GM23338 (cell line): ENCODE data around the gene CLCN2. TPM values are rescaled to one million over a fixed set of nuclear protein-coding genes. Genes with fewer than 3 reads are reported as not detected.
A peak's percentile ranks its signal among the peaks of the same experiment; 100 is the strongest.

Experiments used
- ATAC-seq: fragments of 200-7000 bp; cut with Tn5 transposase; 3 replicates; pipeline ENCODE4 v1.9.1; 2020
- DNase-seq: peaks from one replicate; pipeline ENCODE4 v3.0.0-alpha.2; 2015; ENCODE audit warnings: low spot score
- H2AFZ ChIP-seq: fragments of 200-600 bp; sonication (generic); 2 replicates; pipeline ENCODE4 v1.8.0; 2016; ENCODE audit warnings: antibody characterized with exemption, mild to moderate bottlenecking, moderate library complexity
- H3F3A ChIP-seq: fragments of 200-600 bp; sonication (generic); replicated peaks from 2 replicates; pipeline ENCODE4 v1.8.0; 2017; ENCODE audit warnings: antibody characterized with exemption, mixed run types, low read depth
- H3K27ac ChIP-seq: fragments of 200-600 bp; sonication (generic); 2 replicates; pipeline ENCODE4 v1.6.1; 2016; ENCODE audit warnings: low read depth
- H3K27me3 ChIP-seq: fragments of 200-600 bp; sonication (generic); 2 replicates; pipeline ENCODE4 v1.8.0; 2016; ENCODE audit warnings: mild to moderate bottlenecking, mixed run types, moderate library complexity; ENCODE audit not compliant: insufficient read depth
- H3K36me3 ChIP-seq: fragments of 200-600 bp; sonication (generic); 2 replicates; pipeline ENCODE4 v1.8.0; 2016; ENCODE audit warnings: mild to moderate bottlenecking; ENCODE audit not compliant: insufficient read depth
- H3K4me1 ChIP-seq: fragments of 200-600 bp; sonication (generic); 2 replicates; pipeline ENCODE4 v1.8.0; 2016; ENCODE audit warnings: mild to moderate bottlenecking, moderate library complexity; ENCODE audit not compliant: insufficient read depth
- H3K4me2 ChIP-seq: fragments of 200-600 bp; sonication (generic); 2 replicates; pipeline ENCODE4 v1.7.1; 2017; ENCODE audit warnings: mixed run types
- H3K4me3 ChIP-seq: fragments of 200-600 bp; sonication (generic); 2 replicates; pipeline ENCODE4 v1.6.1; 2016; ENCODE audit warnings: mixed run types
- H3K79me2 ChIP-seq: fragments of 200-600 bp; sonication (generic); replicated peaks from 2 replicates; pipeline ENCODE4 v1.8.0; 2017; ENCODE audit warnings: mild to moderate bottlenecking; ENCODE audit not compliant: insufficient read depth
- H3K9me2 ChIP-seq: fragments of 200-600 bp; sonication (generic); 2 replicates; pipeline ENCODE4 v1.8.0; 2017; ENCODE audit not compliant: insufficient read depth
- H4K20me1 ChIP-seq: fragments of 200-600 bp; sonication (generic); replicated peaks from 2 replicates; pipeline ENCODE4 v1.8.0; 2017; ENCODE audit warnings: mild to moderate bottlenecking; ENCODE audit not compliant: insufficient read depth
- H3K27ac Mint-ChIP-seq: 2 replicates; pipeline ENCODE4 v1.8.0; 2020; ENCODE audit warnings: inconsistent platforms, mild to moderate bottlenecking, moderate library complexity, mixed read lengths
- H3K27me3 Mint-ChIP-seq: 3 replicates; pipeline ENCODE4 v1.8.0; 2022; ENCODE audit warnings: low read depth, mild to moderate bottlenecking, moderate library complexity, mixed read lengths, inconsistent platforms; ENCODE audit not compliant: insufficient read depth, poor library complexity
- H3K36me3 Mint-ChIP-seq: 3 replicates; pipeline ENCODE4 v1.8.0; 2021; ENCODE audit warnings: low read depth, mild to moderate bottlenecking, inconsistent platforms, moderate library complexity, mixed read lengths
- H3K4me1 Mint-ChIP-seq: 3 replicates; pipeline ENCODE4 v1.8.0; 2020; ENCODE audit warnings: mild to moderate bottlenecking, inconsistent platforms, mixed read lengths
- H3K4me3 Mint-ChIP-seq: 3 replicates; pipeline ENCODE4 v1.8.0; 2021; ENCODE audit warnings: moderate library complexity, mild to moderate bottlenecking, inconsistent platforms, mixed read lengths
- H3K9me3 Mint-ChIP-seq: 3 replicates; pipeline ENCODE4 v1.8.0; 2020; ENCODE audit warnings: moderate library complexity, mild to moderate bottlenecking, inconsistent platforms, mixed read lengths
- CTCF ChIP-seq, 2 experiments: fragments of 200-600 bp in 1 of 2; sonication (generic) in 1 of 2; conservative IDR thresholded peaks; 2 replicates each; pipeline versions ENCODE4 v1.5.1 to v1.6.1; 2016 to 2017; ENCODE audit warnings: antibody characterized with exemption in 2 of 2, low read depth in 2 of 2, mild to moderate bottlenecking in 2 of 2, moderate library complexity in 1 of 2
- NANOG ChIP-seq: IDR thresholded peaks from 2 replicates; pipeline ENCODE4 v1.6.1; 2016; ENCODE audit warnings: antibody characterized with exemption, borderline replicate concordance
- ZNF114 ChIP-seq: fragments of 250-450 bp; sonication (Bioruptor Pico); IDR thresholded peaks from 2 replicates; pipeline ENCODE4 v1.5.0; 2020; ENCODE audit warnings: mild to moderate bottlenecking, moderate library complexity
- polyA plus RNA-seq: library from polyadenylated mRNA; unstranded; fragments of >200 nt; fragmentation: Nextera tagmentation; extraction: Ambion mirVana; gene quantifications from 2 replicates; pipeline ENCODE4 v1.2.1, GENCODE V29; 2016
- total RNA-seq: library from RNA; depleted of rRNA; stranded (reverse); fragments of >200 nt; shearing (Covaris generic); gene quantifications from 2 replicates; pipeline ENCODE4 v1.2.3, GENCODE V29; 2014

The CLCN2 gene
- total and polyA plus RNA-seq, 2 experiments from 2014 or later, result 7.0 to 9.2 TPM

- H4K20me1 ChIP-seq, result no peaks in the 10 kb centered on the region
- H2AFZ ChIP-seq, result no peak overlapping the region
- no peaks in the 10 kb centered on the region for H3K9me3 Mint-ChIP-seq
- H3F3A ChIP-seq, result 0 out of 2 replicates have a peak, but pooled peaks cover 2% of the 10 kb centered on the region
- 0 out of 2 replicates have a peak, but pooled peaks cover 3% of the 10 kb centered on the region for H3K36me3 ChIP-seq
- H3K79me2 ChIP-seq, result no peaks in the 10 kb centered on the region
- peaks cover 6% of the 10 kb centered on the region for H3K27me3 ChIP-seq
- peaks cover 22% of the 10 kb centered on the region for H3K4me1 Mint-ChIP-seq
- no peak overlapping the region for H3K4me2 ChIP-seq
- H3K36me3 Mint-ChIP-seq, result peaks cover 30% of the 10 kb centered on the region
- ATAC-seq (no peak), DNase-seq (no peak)
- TF ChIP-seq ZNF114 (CRISPR knock-in tag), result no peak
- no peak for TF ChIP-seq CTCF (conservative IDR thresholded peaks at IDR 0.05; ENCODE audit: low read depth in 2 of 2)
- H3K27me3 Mint-ChIP-seq, result peaks cover 10% of the 10 kb centered on the region
- no peak overlapping the region for H3K27ac Mint-ChIP-seq
- H3K4me3 Mint-ChIP-seq, result no peak overlapping the region
- no peak overlapping the region for H3K27ac ChIP-seq
- no peaks in the 10 kb centered on the region for H3K9me2 ChIP-seq
- peaks cover 12% of the 10 kb centered on the region for H3K4me1 ChIP-seq
- no peak overlapping the region for H3K4me3 ChIP-seq
These were observed 6.0 kb downstream of the CLCN2 start for GRCh38 chr3:184355261-184356040.

GRCh38 chr3:184354754-184355153, 6.7 kb downstream of the CLCN2 start:
- Histone ChIP-seq H3K27ac (no peak overlapping the region), H2AFZ (no peak overlapping the region), H4K20me1 (0 out of 2 replicates have a peak, but pooled peaks cover 4% of the 10 kb centered on the region), H3K4me3 (no peak overlapping the region), H3K4me2 (no peak overlapping the region), H3K4me1 (peaks cover 6% of the 10 kb centered on the region; the same call in 1 of the 2 replicates), H3K79me2 (no peaks in the 10 kb centered on the region), H3K27me3 (no peaks in the 10 kb centered on the region), H3F3A (0 out of 2 replicates have a peak, but pooled peaks cover 2% of the 10 kb centered on the region), H3K36me3 (0 out of 2 replicates have a peak, but pooled peaks cover 3% of the 10 kb centered on the region), H3K9me2 (no peaks in the 10 kb centered on the region)
- ATAC-seq (peak; percentile 10), DNase-seq (no peak)
- Mint-ChIP-seq H3K4me1 (peaks cover 15% of the 10 kb centered on the region), H3K9me3 (no peaks in the 10 kb centered on the region), H3K36me3 (peaks cover 35% of the 10 kb centered on the region), H3K27me3 (peaks cover 4% of the 10 kb centered on the region), H3K27ac (no peak overlapping the region), H3K4me3 (no peak overlapping the region)
- TF ChIP-seq CTCF (conservative IDR thresholded peaks at IDR 0.05; ENCODE audit: low read depth in 2 of 2), result 0 out of 4 replicates have a peak, but pooled peaks of 1 of the 2 experiments have one; percentile 0
- no peak for TF ChIP-seq NANOG
